K562 (cell line): ENCODE measurements around the gene IL1B. TPM values are rescaled to one million over a fixed set of nuclear protein-coding genes. Genes with fewer than 3 reads are reported as not detected.
A peak's percentile ranks its signal among the peaks of the same experiment; 100 is the strongest.
"Not testable (repeated sequence)": the region's sequence is repeated elsewhere in the genome, so short reads cannot be mapped to it uniquely, and the experiment has no call there.

Experiments used
- ATAC-seq: fragments of 200-7000 bp; cut with Tn5 transposase; 3 replicates; pipeline ENCODE4 v1.9.1; 2020; ENCODE audit warnings: moderate library complexity
- BruUV-seq: library from RNA; stranded (reverse); fragments of 400-500 nt; replicated peaks from 2 replicates; lab custom pipeline; 2021; lab: Mats Ljungman, UMichigan
- CTCF ChIA-PET: fragments of 300-600 bp; formaldehyde crosslinking; extraction: SDS; loops from one replicate; lab custom pipeline; 2021; ENCODE audit warnings: low intra/inter-chr PET ratio; lab: Yijun Ruan, JAX
- POLR2A ChIA-PET: fragments of 300-600, 350-650 bp; sonication (Branson Sonifier 250); formaldehyde crosslinking; extraction: SDS; loops from one replicate; lab custom pipeline; 2021; ENCODE audit warnings: antibody characterized with exemption, inconsistent platforms; lab: Yijun Ruan, JAX
- DNase-seq, 4 experiments: peaks; one replicate each; pipeline versions ENCODE4 v3.0.0 to v3.0.0-alpha.2; 2011 to 2018; ENCODE audit warnings: low spot score in 3 of 4, mixed read lengths in 3 of 4; ENCODE audit errors: extremely low read depth in 1 of 4
- FAIRE-seq: peaks from 2 replicates; lab custom pipeline; 2011; peaks lifted over from hg19 to GRCh38; lab: Jason Lieb, UNC
- H2AFZ ChIP-seq: 2 replicates; pipeline ENCODE4 v1.6.0; 2011; ENCODE audit warnings: low read depth, low read length, control low read depth, inconsistent platforms
- H3K27ac ChIP-seq: fragments of 200-600 bp; 3 replicates; pipeline ENCODE4 v1.8.0; 2011; ENCODE audit warnings: low read depth, mild to moderate bottlenecking, control low read depth, inconsistent platforms, low read length, moderate library complexity, mixed read lengths; ENCODE audit errors: extremely low read depth
- H3K27me3 ChIP-seq, 2 experiments: fragments of 300-600 bp in 1 of 2; 2 replicates in 1 of 2; 3 replicates in 1 of 2; pipeline versions ENCODE4 v1.6.0 to v1.8.0; 2011; ENCODE audit warnings: inconsistent platforms in 2 of 2, low read length in 2 of 2, mild to moderate bottlenecking in 1 of 2, mixed read lengths in 1 of 2, moderate library complexity in 1 of 2; ENCODE audit not compliant: control insufficient read depth in 2 of 2, insufficient read depth in 2 of 2
- H3K36me3 ChIP-seq: fragments of 300-600 bp; 3 replicates; pipeline ENCODE4 v1.8.0; 2011; ENCODE audit warnings: mild to moderate bottlenecking, low read length, inconsistent platforms; ENCODE audit not compliant: control insufficient read depth, insufficient read depth
- H3K4me1 ChIP-seq, 2 experiments: fragments of 200-600 bp in 1 of 2; replicated peaks in 1 of 2; 2 replicates in 1 of 2; 3 replicates in 1 of 2; pipeline versions ENCODE4 v1.5.1 to v1.8.0; 2011; ENCODE audit warnings: inconsistent platforms in 2 of 2, low read length in 2 of 2, mild to moderate bottlenecking in 1 of 2, mixed read lengths in 1 of 2, moderate library complexity in 1 of 2; ENCODE audit not compliant: control insufficient read depth in 2 of 2, insufficient read depth in 2 of 2
- H3K4me2 ChIP-seq: 2 replicates; pipeline ENCODE4 v1.6.1; 2011; ENCODE audit warnings: low read length, control low read depth, inconsistent platforms, mixed read lengths; ENCODE audit not compliant: insufficient read depth
- H3K4me3 ChIP-seq: fragments of 200-600 bp; sonication (generic), shearing (Covaris generic); 2 replicates; pipeline ENCODE4 v1.5.1; 2016; ENCODE audit warnings: control low read depth, inconsistent platforms
- H3K79me2 ChIP-seq: fragments of 200-600 bp; 3 replicates; pipeline ENCODE4 v1.8.0; 2011; ENCODE audit warnings: low read length, inconsistent platforms; ENCODE audit not compliant: control insufficient read depth, insufficient read depth
- H3K9ac ChIP-seq, 2 experiments: 2 replicates each; pipeline versions ENCODE4 v1.6.0 to v1.6.1; 2011; ENCODE audit warnings: low read depth in 2 of 2, low read length in 2 of 2, control low read depth in 1 of 2, inconsistent platforms in 1 of 2, mild to moderate bottlenecking in 1 of 2, mixed read lengths in 1 of 2; ENCODE audit not compliant: insufficient read depth in 1 of 2
- H3K9me1 ChIP-seq: one replicate; pipeline ENCODE4 v1.6.0; 2011; ENCODE audit warnings: inconsistent platforms, mild to moderate bottlenecking, low read length, moderate library complexity; ENCODE audit not compliant: control insufficient read depth, insufficient read depth
- H3K9me3 ChIP-seq: replicated peaks from 2 replicates; pipeline ENCODE4 v1.5.1; 2011; ENCODE audit warnings: low read depth, low read length, inconsistent platforms; ENCODE audit not compliant: control insufficient read depth, insufficient read depth
- H4K20me1 ChIP-seq: replicated peaks from 2 replicates; pipeline ENCODE4 v1.6.1; 2011; ENCODE audit warnings: low read length, inconsistent platforms, mixed read lengths; ENCODE audit not compliant: control insufficient read depth, insufficient read depth
- C11orf30 ChIP-seq: fragments of 450-650 bp; IDR thresholded peaks from 2 replicates; pipeline ENCODE4 v1.6.1; 2016; ENCODE audit warnings: low read depth, mild to moderate bottlenecking
- ZNF316 ChIP-seq: fragments of 450-650 bp; IDR thresholded peaks from 2 replicates; pipeline ENCODE4 v1.6.1; 2016
- WGBS: fragments of 100-300 bp; shearing (Covaris generic); methylation state at CpG from one replicate; pipeline ENCODE4 v1.1.6; 2016; ENCODE audit warnings: low coverage, mixed read lengths; ENCODE audit not compliant: insufficient coverage; ENCODE audit errors: missing lambda C conversion rate; 5-methylcytosine and 5-hydroxymethylcytosine counted together
- in situ Hi-C: fragments of 300-500 bp; cut with MboI; formaldehyde crosslinking; loops from 4 replicates; pipeline ENCODE4 v1.15.0; 2018; ENCODE audit warnings: inconsistent platforms, mixed read lengths
- intact Hi-C: fragments of 100-400 bp; cut with micrococcal nuclease; formaldehyde crosslinking; loops from 2 replicates; pipeline ENCODE4 v1.14.2; 2022
- polyA plus RNA-seq, 8 experiments: library from polyadenylated mRNA; depleted of rRNA in 4 of 8; stranded (reverse) in 5 of 8; unstranded in 3 of 8; fragments of >200 nt; fragmentation: Nextera tagmentation in 2 of 8; fragmentation: Illumina TruSeq in 1 of 8; extraction: Ambion mirVana in 2 of 8; extraction: Trizol in 1 of 8; gene quantifications; 2 replicates each; pipeline versions ENCODE4 v1.2.1 to v1.2.3, GENCODE V29; 2011 to 2014; ENCODE audit warnings: inconsistent platforms in 1 of 8, missing spikeins in 1 of 8
- total RNA-seq, 7 experiments: library from RNA; depleted of rRNA in 6 of 7; stranded (reverse); fragments of >200 nt in 6 of 7; fragmentation: Illumina TruSeq in 2 of 7; extraction: Trizol in 2 of 7; gene quantifications; 2 replicates each; pipeline versions ENCODE4 v1.2.1 to v1.2.3, GENCODE V29; 2011 to 2021; ENCODE audit warnings: low replicate concordance in 1 of 7
- TF ChIP-seq, protein P1 (sequence below): conservative IDR thresholded peaks from 2 replicates; pipeline ENCODE4 v1.6.1; 2011; ENCODE audit warnings: low read depth, mild to moderate bottlenecking, low read length; ENCODE audit not compliant: control insufficient read depth

Gene IL1B
- total and polyA plus RNA-seq, 9 of the 15 experiments (the other 6 are each of a cell fraction or from before 2014, with no cell fraction given) = 0.29 TPM; not detected in 8

DNA sequence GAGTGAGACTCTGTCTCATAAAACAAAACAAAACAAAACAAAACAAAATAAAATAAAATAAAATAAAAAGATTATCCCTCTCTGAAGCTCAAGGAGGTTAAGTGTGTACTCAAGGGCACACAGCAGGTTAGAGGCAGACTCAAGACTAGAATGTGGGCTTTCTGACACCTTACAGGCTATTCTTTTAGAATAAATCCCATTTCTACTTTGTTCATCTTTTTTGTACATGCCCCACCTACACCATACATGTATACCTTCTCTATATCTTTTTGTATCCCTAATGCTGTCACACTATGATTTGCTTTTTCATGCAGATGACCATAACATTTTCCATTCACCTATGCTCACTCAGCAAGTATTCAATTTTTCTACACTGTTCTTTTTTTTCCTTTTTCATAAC lies 2.6 kb downstream of the IL1B start:
- ATAC-seq (no peak), FAIRE-seq (no peak), DNase-seq (no peak)
- BruUV-seq = no TSS peak
- no peak overlapping the region for H3K4me2 ChIP-seq
- H3K79me2 ChIP-seq = no peaks in the 10 kb centered on the region
- ChIA-PET POLR2A (interaction anchor here (1.4 kb wide), 1 partner anchor 25 kb away, joined by 4 read pairs; no protein-coding TSS in a partner anchor), CTCF (no interaction called here)
- TF ChIP-seq ZNF316 (peak; percentile 59), C11orf30 (peak; percentile 17; the same call in 1 of the 2 replicates)
- TF ChIP-seq, protein P1, sequence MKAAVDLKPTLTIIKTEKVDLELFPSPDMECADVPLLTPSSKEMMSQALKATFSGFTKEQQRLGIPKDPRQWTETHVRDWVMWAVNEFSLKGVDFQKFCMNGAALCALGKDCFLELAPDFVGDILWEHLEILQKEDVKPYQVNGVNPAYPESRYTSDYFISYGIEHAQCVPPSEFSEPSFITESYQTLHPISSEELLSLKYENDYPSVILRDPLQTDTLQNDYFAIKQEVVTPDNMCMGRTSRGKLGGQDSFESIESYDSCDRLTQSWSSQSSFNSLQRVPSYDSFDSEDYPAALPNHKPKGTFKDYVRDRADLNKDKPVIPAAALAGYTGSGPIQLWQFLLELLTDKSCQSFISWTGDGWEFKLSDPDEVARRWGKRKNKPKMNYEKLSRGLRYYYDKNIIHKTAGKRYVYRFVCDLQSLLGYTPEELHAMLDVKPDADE = no peak
- H3K4me1 ChIP-seq = peaks cover 0 to 5% of the 10 kb centered on the region in 2 experiments; a peak in 2 of 5 replicates
- H3K27me3 ChIP-seq = peaks cover 7 to 20% of the 10 kb centered on the region in 2 experiments; a peak in 4 of 5 replicates
- no peak overlapping the region for H3K9ac ChIP-seq
- no peaks in the 10 kb centered on the region for H3K9me1 ChIP-seq
- in situ Hi-C loops = no loop called here
- H2AFZ ChIP-seq = no peak overlapping the region
- H3K4me3 ChIP-seq = no peak overlapping the region
- intact Hi-C loops = loop anchor here (5.0 kb wide), 1 partner anchor 82 kb away; no protein-coding TSS in a partner anchor
- no peaks in the 10 kb centered on the region for H3K36me3 ChIP-seq
- no peak overlapping the region for H3K27ac ChIP-seq
- H3K9me3 ChIP-seq = no peaks in the 10 kb centered on the region
- H4K20me1 ChIP-seq = no peaks in the 10 kb centered on the region

DNA sequence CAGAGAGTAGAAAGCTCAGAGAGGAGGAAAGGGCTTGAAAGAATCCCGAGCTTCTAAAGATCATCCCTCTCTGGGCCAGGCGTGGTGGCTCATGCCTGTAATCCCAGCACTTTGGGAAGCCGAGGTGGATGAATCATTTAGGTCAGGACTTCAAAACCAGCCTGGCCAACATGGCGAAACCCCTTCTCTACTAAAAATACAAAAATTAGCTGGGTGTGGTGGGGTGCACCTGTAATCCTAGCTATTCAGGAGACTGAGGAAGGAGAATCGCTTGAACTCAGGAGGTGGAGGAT lies 3.0 kb downstream of the IL1B start:
- CTCF ChIA-PET = interaction anchor here (0.7 kb wide), 1 partner anchor 29 kb away, joined by 3 read pairs; no protein-coding TSS in a partner anchor
- H3K36me3 ChIP-seq = not testable (repeated sequence)

More for the DNA sequence above, 3.0 kb downstream of the IL1B start:
- ATAC-seq, in situ Hi-C loops, H3K27ac ChIP-seq, H3K4me1 ChIP-seq, DNase-seq, FAIRE-seq, H3K79me2 ChIP-seq, H3K4me2 ChIP-seq, H2AFZ ChIP-seq, BruUV-seq, H3K4me3 ChIP-seq, H4K20me1 ChIP-seq, H3K9me3 ChIP-seq, H3K9me1 ChIP-seq, H3K9ac ChIP-seq: not testable (repeated sequence)
- POLR2A ChIA-PET = interaction anchor here (0.9 to 1.4 kb wide), 2 partner anchors 9 to 24 kb away, joined by 3 to 4 read pairs; no protein-coding TSS in a partner anchor
- intact Hi-C loops = loop anchor here (5.0 kb wide), 1 partner anchor 81 kb away; no protein-coding TSS in a partner anchor
- WGBS = 32% methylated on average over 5 of the region's 5 CpGs
- peaks cover 5 to 17% of the 10 kb centered on the region in 2 experiments; a peak in 4 of 5 replicates for H3K27me3 ChIP-seq
